ENCODE data around the gene CTSZ. TPM values are rescaled to one million over a fixed set of nuclear protein-coding genes. Genes with fewer than 3 reads are reported as not detected.

The CTSZ gene
- total RNA-seq, result 379 and 406 TPM in 2 replicates

GRCh38 chr20:59006864-59007664 lies at the start of gene CTSZ:
CTSZ (minus strand) TSS chr20:59007254; CDS start chr20:59007128, 126 bp downstream.

DNA sequence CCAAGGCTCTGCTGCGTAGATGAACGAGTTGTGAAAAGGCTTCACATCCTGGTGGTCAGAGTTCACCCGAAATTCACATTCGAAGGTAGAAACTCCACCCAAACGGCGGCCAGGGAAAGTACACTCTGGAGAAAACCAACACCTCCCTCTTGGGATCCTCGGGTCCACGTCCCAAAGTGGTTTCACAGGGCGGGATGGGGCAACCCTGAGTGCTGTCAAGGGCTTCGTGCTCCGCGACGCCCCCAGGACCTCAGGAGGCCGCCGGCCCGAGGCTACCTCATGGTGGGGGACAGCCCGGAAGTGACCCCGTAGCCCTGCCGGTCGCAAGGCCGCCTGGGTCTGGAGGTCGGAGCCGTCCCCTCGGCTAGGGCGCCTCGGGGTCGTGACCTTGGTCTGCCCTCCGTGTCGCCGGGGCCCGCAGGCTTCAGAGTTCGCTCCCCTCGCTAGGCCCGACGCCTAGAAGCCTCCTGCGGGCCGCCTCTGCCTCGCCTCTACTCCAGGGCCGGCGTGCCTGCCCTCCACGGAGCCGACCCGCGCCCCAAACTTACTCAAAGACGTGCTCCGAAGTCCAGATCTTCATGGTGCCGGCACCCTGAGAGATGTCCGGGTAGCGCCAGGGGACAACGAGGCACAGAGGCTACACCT lies 35.2 kb upstream of the CTSZ start, which contains the start of gene PRELID3B:
Gene PRELID3B, minus strand, starts transcription at position 636 of the 645 bp plus-strand sequence. Its CDS starts 56 bp downstream, at position 580.

DNA sequence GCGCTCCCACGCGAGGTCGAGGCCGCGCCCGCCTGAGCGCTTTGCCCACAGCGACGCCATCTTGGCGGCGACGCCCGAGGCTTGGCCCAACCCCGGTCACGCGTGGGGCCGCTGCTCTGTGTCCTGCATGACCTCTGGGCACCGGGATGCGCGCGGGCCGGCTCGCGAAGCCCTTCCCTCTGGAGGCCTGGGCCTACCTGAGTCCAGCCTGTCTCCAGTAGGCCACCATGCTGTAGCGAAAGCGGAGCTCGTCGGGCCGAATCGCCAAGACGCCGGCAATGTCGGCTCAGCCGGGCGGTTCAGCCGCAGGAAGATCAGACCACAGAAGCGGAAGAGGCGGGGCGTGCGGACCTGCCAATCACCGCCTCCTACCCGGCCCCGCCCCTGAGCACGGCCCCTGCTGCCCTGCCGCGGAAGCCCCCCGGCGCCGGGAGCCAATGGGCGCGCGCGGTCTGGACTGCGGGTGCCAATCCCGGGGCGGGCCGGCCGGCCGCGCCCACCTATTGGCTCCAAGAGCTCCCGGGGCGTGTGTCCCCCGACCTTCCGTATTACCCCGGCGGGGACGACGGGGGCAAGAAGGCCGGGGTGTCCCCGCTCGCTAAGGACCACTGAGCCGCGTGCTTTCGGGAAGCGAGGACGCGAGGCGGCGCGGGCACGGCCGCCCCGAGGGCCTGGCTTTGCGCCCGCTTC lies 25.1 kb upstream of the CTSZ start, which contains the start of gene ATP5F1E:
Gene ATP5F1E, minus strand, starts transcription at position 313 of the 690 bp plus-strand sequence. Its CDS starts 84 bp downstream, at position 229.

DNA sequence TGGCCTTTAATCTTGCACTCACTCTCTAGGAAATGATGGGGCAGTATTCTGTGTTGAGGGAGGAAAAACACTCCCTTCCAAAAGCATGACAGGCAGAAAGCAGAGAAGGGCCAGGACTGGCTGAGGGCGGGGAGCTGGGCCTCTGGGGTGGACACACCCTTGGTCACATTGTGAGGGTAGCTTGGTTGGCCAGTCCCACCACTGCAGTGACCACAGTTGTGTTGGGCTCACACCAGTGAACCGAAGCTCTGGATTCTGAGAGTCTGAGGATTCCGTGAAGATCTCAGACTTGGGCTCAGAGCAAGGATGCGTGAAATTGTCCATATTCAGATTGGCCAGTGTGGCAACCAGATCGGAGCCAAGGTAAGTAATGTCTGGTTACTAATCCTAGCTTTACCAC lies 12.2 kb upstream of the CTSZ start, which contains the start of gene TUBB1:
Gene TUBB1, plus strand, starts transcription at position 213 of the 400 bp plus-strand sequence. Its CDS starts 94 bp downstream, at position 307.

DNA sequence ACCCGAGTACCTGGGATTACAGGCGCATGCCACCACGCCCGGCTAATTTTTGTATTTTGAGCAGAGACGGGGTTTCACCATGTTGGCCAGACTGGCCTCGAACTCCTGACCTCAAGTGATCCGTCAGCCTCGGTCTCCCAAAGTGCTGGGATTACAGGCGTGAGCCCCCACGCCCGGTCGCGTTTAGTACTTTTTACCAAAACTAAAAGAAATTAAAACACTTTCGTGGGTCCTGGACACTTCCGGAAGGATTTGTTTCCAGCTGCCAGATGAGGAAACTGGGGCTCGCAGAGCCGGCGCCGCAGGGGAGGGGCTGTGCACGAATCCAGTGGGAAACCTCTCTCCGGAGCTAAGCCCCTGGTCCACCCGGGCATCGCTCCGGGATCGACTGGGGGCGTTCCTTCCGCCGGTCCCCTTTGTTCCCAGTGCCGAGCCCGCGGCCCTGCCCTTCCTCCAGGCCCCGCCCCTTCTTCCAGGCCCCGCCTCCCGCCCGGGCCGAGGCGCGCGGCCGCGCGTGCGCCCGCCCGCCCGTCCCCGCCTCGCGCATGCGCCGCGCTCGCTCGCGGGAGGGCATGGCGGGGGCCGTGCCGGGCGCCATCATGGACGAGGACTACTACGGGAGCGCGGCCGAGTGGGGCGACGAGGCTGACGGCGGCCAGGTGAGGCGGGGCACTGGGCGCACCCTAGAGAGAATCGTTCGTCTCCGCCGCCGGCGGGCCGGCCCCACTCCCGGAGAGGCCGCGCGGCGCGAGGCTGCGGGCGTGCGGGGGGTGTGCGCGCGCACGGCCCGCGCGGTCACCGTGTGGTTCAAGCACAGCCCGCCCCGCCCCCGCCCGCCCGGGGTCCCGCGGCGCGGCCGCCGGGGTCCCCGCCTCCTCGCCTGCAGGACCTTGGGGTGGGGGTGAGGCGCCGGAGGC lies 26.1 kb downstream of the CTSZ start, which contains the start of gene NELFCD:
Gene NELFCD, plus strand, starts transcription at position 546 of the 917 bp plus-strand sequence. Its CDS starts 54 bp downstream, at position 600.

Other genes with a start within 250 kb of the CTSZ start
- 0.72 and 1.2 TPM in 2 replicates for gene GNAS-AS1, start 156.4 kb downstream of the CTSZ start, total RNA-seq
- gene GNAS, start 154.5 kb downstream of the CTSZ start, total RNA-seq, result 571 and 741 TPM in 2 replicates
- 46.8 and 58.9 TPM in 2 replicates for gene NELFCD, start 26.0 kb downstream of the CTSZ start, total RNA-seq
- 0.03 TPM in 1 of 2 replicates, not detected in the other for gene TUBB1, start 12.2 kb upstream of the CTSZ start, total RNA-seq
- 21.0 and 27.6 TPM in 2 replicates for gene ATP5F1E, start 25.1 kb upstream of the CTSZ start, total RNA-seq
- 66.5 and 71.0 TPM in 2 replicates for gene PRELID3B, start 35.5 kb upstream of the CTSZ start, total RNA-seq
- gene ZNF831, start 156.6 kb upstream of the CTSZ start, total RNA-seq, result not detected in 2 replicates